Hepatocyte (in vitro differentiated cells): ENCODE measurements around the gene RGPD8.

Source experiments
- EZH2 ChIP-seq: fragments of 200-600 bp; sonication (generic); IDR thresholded peaks from 2 replicates; pipeline ENCODE4 v1.6.1; 2016; ENCODE audit warnings: antibody characterized with exemption, mild to moderate bottlenecking, borderline replicate concordance
- EZH2phosphoT487 ChIP-seq: fragments of 200-600 bp; sonication (generic); IDR thresholded peaks from one replicate; pipeline ENCODE4 v1.6.1; 2018; ENCODE audit warnings: antibody characterized with exemption, mild to moderate bottlenecking, low read depth, moderate library complexity; ENCODE audit not compliant: unreplicated experiment, severe bottlenecking
- TF ChIP-seq, protein P1 (sequence below): fragments of 200-600 bp; sonication (generic); IDR thresholded peaks from 2 replicates; pipeline ENCODE4 v1.5.1; 2016; ENCODE audit warnings: antibody characterized with exemption, mild to moderate bottlenecking; ENCODE audit not compliant: poor library complexity

DNA sequence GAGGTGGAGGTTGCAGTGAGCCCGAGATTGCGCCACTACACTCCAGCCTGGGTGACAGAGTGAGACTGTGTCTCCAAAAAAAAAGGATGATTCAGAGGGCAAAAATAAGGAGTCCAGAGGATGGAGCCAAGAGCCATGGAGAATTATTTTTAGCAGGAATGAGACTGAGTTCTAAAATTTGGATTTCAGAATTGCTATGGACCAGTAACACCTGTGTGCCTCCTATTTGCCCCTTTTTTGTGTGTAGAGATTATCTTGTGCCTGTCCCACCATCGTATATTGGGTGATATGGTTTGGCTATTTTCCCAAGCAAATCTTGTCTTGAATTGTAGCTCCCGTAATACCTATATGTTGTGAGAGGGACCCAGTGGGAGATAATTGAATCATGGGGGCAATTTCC lies 16.4 kb upstream of the RGPD8 start:
- TF ChIP-seq EZH2, result no peak
- TF ChIP-seq, protein P1, sequence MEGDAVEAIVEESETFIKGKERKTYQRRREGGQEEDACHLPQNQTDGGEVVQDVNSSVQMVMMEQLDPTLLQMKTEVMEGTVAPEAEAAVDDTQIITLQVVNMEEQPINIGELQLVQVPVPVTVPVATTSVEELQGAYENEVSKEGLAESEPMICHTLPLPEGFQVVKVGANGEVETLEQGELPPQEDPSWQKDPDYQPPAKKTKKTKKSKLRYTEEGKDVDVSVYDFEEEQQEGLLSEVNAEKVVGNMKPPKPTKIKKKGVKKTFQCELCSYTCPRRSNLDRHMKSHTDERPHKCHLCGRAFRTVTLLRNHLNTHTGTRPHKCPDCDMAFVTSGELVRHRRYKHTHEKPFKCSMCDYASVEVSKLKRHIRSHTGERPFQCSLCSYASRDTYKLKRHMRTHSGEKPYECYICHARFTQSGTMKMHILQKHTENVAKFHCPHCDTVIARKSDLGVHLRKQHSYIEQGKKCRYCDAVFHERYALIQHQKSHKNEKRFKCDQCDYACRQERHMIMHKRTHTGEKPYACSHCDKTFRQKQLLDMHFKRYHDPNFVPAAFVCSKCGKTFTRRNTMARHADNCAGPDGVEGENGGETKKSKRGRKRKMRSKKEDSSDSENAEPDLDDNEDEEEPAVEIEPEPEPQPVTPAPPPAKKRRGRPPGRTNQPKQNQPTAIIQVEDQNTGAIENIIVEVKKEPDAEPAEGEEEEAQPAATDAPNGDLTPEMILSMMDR, result no peak
- no peak for TF ChIP-seq EZH2phosphoT487
